ENCODE measurements around the gene AKAP6. TPM values are rescaled to one million over a fixed set of nuclear protein-coding genes. Genes with fewer than 3 reads are reported as not detected.
A peak's percentile ranks its signal among the peaks of the same experiment; 100 is the strongest.

Gene AKAP6
- total RNA-seq, 1 experiment from 2014 or later = 2.3 TPM

GRCh38 chr14:32805979-32806378 is 476.9 kb downstream of the AKAP6 start:
- intact Hi-C loops (cut with micrococcal nuclease) = no loop called here
- H3K27me3 Mint-ChIP-seq (ENCODE audit: insufficient read depth, unreplicated experiment) = no peaks in the 10 kb centered on the region
- no peaks in the 10 kb centered on the region for H3K36me3 Mint-ChIP-seq (ENCODE audit: insufficient read depth, unreplicated experiment)
- peaks cover 7% of the 10 kb centered on the region for H3K4me1 Mint-ChIP-seq (ENCODE audit: insufficient read depth, unreplicated experiment)
- CTCF ChIA-PET = interaction anchor here (0.6 kb wide), 1 partner anchor 74 kb away, joined by 4 read pairs; no protein-coding TSS in a partner anchor
- H3K4me3 Mint-ChIP-seq (ENCODE audit: unreplicated experiment) = no peak overlapping the region
- peaks cover 29% of the 10 kb centered on the region for H3K9me3 Mint-ChIP-seq (ENCODE audit: unreplicated experiment)
- H3K27ac Mint-ChIP-seq (ENCODE audit: low read depth, unreplicated experiment) = no peak overlapping the region
- no peak for DNase-seq (ENCODE audit: unreplicated experiment)
- no TSS peak for BruUV-seq (replicated peaks)
- TF ChIP-seq, protein P1, sequence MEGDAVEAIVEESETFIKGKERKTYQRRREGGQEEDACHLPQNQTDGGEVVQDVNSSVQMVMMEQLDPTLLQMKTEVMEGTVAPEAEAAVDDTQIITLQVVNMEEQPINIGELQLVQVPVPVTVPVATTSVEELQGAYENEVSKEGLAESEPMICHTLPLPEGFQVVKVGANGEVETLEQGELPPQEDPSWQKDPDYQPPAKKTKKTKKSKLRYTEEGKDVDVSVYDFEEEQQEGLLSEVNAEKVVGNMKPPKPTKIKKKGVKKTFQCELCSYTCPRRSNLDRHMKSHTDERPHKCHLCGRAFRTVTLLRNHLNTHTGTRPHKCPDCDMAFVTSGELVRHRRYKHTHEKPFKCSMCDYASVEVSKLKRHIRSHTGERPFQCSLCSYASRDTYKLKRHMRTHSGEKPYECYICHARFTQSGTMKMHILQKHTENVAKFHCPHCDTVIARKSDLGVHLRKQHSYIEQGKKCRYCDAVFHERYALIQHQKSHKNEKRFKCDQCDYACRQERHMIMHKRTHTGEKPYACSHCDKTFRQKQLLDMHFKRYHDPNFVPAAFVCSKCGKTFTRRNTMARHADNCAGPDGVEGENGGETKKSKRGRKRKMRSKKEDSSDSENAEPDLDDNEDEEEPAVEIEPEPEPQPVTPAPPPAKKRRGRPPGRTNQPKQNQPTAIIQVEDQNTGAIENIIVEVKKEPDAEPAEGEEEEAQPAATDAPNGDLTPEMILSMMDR (IDR thresholded peaks at IDR 0.05; ENCODE audit: unreplicated experiment) = no peak
- POLR2A ChIA-PET = no interaction called here

DNA sequence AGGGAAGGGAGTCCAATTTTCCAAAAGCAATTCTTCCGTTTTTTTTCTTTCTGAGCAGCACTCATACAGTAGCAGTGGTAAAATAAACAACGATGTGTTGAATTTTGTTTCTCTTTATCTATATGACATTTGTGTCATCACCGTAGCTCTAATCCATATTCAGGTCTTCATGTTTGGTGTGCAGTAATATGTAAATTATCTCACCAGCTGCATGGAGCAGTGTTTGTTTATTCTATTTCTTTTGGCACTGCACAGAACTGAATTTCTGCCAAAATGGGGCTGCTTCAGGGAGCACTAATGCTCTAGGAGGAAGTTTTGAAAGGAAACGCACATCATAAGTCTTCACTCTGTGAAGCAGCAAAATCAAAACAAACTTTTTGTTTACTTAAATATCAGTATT is 479.5 kb downstream of the AKAP6 start:
- peaks cover 7% of the 10 kb centered on the region for H3K4me1 Mint-ChIP-seq (ENCODE audit: insufficient read depth, unreplicated experiment)
- BruUV-seq (replicated peaks) = no TSS peak
- no peak overlapping the region for H3K4me3 Mint-ChIP-seq (ENCODE audit: unreplicated experiment)
- CTCF ChIA-PET = interaction anchor here (1.6 kb wide), 1 partner anchor 12 kb away, joined by 6 read pairs; no protein-coding TSS in a partner anchor
- TF ChIP-seq, protein P1 (IDR thresholded peaks at IDR 0.05; ENCODE audit: unreplicated experiment) = no peak
- H3K9me3 Mint-ChIP-seq (ENCODE audit: unreplicated experiment) = peaks cover 15% of the 10 kb centered on the region
- intact Hi-C loops (cut with micrococcal nuclease) = no loop called here
- H3K36me3 Mint-ChIP-seq (ENCODE audit: insufficient read depth, unreplicated experiment) = no peaks in the 10 kb centered on the region
- POLR2A ChIA-PET = no interaction called here
- no peak overlapping the region for H3K27ac Mint-ChIP-seq (ENCODE audit: low read depth, unreplicated experiment)
- peak; percentile 61 for DNase-seq (ENCODE audit: unreplicated experiment)
- H3K27me3 Mint-ChIP-seq (ENCODE audit: insufficient read depth, unreplicated experiment) = no peaks in the 10 kb centered on the region

GRCh38 chr14:32809255-32809654 is 480.2 kb downstream of the AKAP6 start:
- DNase-seq (ENCODE audit: unreplicated experiment) = no peak
- Mint-ChIP-seq H3K36me3 (ENCODE audit: insufficient read depth, unreplicated experiment) (no peaks in the 10 kb centered on the region), H3K4me1 (ENCODE audit: insufficient read depth, unreplicated experiment) (peaks cover 7% of the 10 kb centered on the region), H3K9me3 (ENCODE audit: unreplicated experiment) (peaks cover 9% of the 10 kb centered on the region), H3K27ac (ENCODE audit: low read depth, unreplicated experiment) (no peak overlapping the region), H3K4me3 (ENCODE audit: unreplicated experiment) (no peak overlapping the region), H3K27me3 (ENCODE audit: insufficient read depth, unreplicated experiment) (no peaks in the 10 kb centered on the region)
- ChIA-PET CTCF (interaction anchor here (0.7 to 1.6 kb wide), 2 partner anchors 11 to 51 kb away, joined by 3 to 6 read pairs; no protein-coding TSS in a partner anchor), POLR2A (no interaction called here)
- intact Hi-C loops (cut with micrococcal nuclease) = no loop called here
- BruUV-seq (replicated peaks) = no TSS peak
- TF ChIP-seq, protein P1 (IDR thresholded peaks at IDR 0.05; ENCODE audit: unreplicated experiment) = no peak

DNA sequence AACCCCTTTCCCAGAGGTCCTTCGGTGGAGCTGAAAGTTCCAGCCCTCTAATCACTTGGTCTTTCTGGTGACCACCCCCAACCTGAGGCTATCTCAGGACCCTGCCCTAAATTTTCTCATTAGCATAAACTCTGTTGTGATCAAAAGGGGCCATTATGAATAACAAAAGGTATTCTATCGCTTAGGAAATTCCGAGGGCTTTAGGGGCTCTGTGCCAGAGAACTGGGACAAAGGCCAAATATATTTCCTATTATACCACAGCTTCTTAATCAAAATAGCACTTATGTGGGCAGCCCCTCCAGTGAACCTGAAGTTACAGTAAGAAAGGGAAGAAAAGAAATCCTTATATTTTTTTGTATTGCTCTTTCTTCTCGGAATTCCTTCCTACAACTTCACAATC is 484.3 kb downstream of the AKAP6 start:
- Mint-ChIP-seq H3K9me3 (ENCODE audit: unreplicated experiment) (no peaks in the 10 kb centered on the region), H3K36me3 (ENCODE audit: insufficient read depth, unreplicated experiment) (no peaks in the 10 kb centered on the region), H3K27ac (ENCODE audit: low read depth, unreplicated experiment) (no peak overlapping the region), H3K27me3 (ENCODE audit: insufficient read depth, unreplicated experiment) (no peaks in the 10 kb centered on the region), H3K4me3 (ENCODE audit: unreplicated experiment) (no peak overlapping the region), H3K4me1 (ENCODE audit: insufficient read depth, unreplicated experiment) (peaks cover 6% of the 10 kb centered on the region)
- CTCF ChIA-PET = interaction anchor here (0.6 to 2.1 kb wide), 4 partner anchors 15 to 591 kb away, joined by 3 to 8 read pairs (median 4); no protein-coding TSS in a partner anchor
- DNase-seq (ENCODE audit: unreplicated experiment) = no peak
- BruUV-seq (replicated peaks) = no TSS peak
- TF ChIP-seq, protein P1 (IDR thresholded peaks at IDR 0.05; ENCODE audit: unreplicated experiment) = no peak
- POLR2A ChIA-PET = no interaction called here
- intact Hi-C loops (cut with micrococcal nuclease) = no loop called here
